Right lobe of liver (tissue), 6 donors: ENCODE data around the gene WNT8A. TPM values are rescaled to one million over a fixed set of nuclear protein-coding genes. Genes with fewer than 3 reads are reported as not detected.

Experiments used
- ATAC-seq, 4 donors: fragments of 200-7000 bp; cut with Tn5 transposase; one replicate each; pipeline ENCODE4 v1.9.1; 2020; ENCODE audit warnings: mild to moderate bottlenecking in 4 of 4, moderate library complexity in 4 of 4
- DNase-seq, 3 donors: peaks; one replicate each; pipeline ENCODE4 v3.0.0-alpha.2; 2020
- H3K27ac ChIP-seq, 3 donors: fragments of 200-600 bp; one replicate each; pipeline ENCODE4 v1.8.0; 2022
- H3K27me3 ChIP-seq, 2 donors: fragments of 200-600 bp; one replicate each; pipeline ENCODE4 v1.8.0; 2022
- H3K36me3 ChIP-seq, 4 donors: fragments of 200-600 bp; sonication (generic) in 1 of 4; one replicate each; pipeline versions ENCODE4 v1.5.1 to v1.8.0; 2017 to 2022; ENCODE audit warnings: control low read depth in 1 of 4
- H3K4me1 ChIP-seq, 4 donors: fragments of 200-600 bp; sonication (generic) in 1 of 4; one replicate each; pipeline versions ENCODE4 v1.5.1 to v1.8.0; 2017 to 2022; ENCODE audit warnings: control low read depth in 1 of 4
- H3K4me3 ChIP-seq, 3 donors: fragments of 200-600 bp; one replicate each; pipeline ENCODE4 v1.8.0; 2022
- H3K9me3 ChIP-seq, 4 donors: fragments of 200-600 bp; sonication (generic) in 1 of 4; one replicate each; pipeline versions ENCODE4 v1.5.1 to v1.8.0; 2017 to 2022; ENCODE audit warnings: control low read depth in 1 of 4
- POLR2A ChIP-seq: fragments of 450-650 bp; IDR thresholded peaks from one replicate; pipeline ENCODE4 v1.6.1; 2017; ENCODE audit warnings: antibody characterized with exemption, mild to moderate bottlenecking
- WGBS: methylation state at CpG from one replicate; pipeline ENCODE4 v1.1.6; 2018; ENCODE audit warnings: low coverage, low lambda C conversion rate; ENCODE audit not compliant: insufficient coverage; ENCODE audit errors: missing lambda C conversion rate; 5-methylcytosine and 5-hydroxymethylcytosine counted together
- intact Hi-C, 2 donors: fragments of 100-400 bp; cut with DNase I; formaldehyde crosslinking; loops; one replicate each; pipeline versions ENCODE4 v1.11.2 to v1.14.1; 2022
- small RNA-seq, 2 experiments: library from RNA; depleted of rRNA; stranded (forward); fragments of <200 nt; gene quantifications; one replicate each; pipeline ENCODE3, GENCODE V24; 2016
- total RNA-seq, 6 experiments: library from RNA; depleted of rRNA in 2 of 6; stranded (reverse); fragments of >200 nt in 2 of 6; fragmentation: NEBNext Ultra II Directional in 3 of 6; extraction: Animal tissue kit (Norgen Biotek cat#: 25700) in 3 of 6; gene quantifications; one replicate each; pipeline versions ENCODE4 v1.1.0 to v1.2.4, GENCODE V29; 2016 to 2023
- TF ChIP-seq, protein P1 (sequence below), 4 donors: fragments of 200-600 bp in 3 of 4; fragments of 450-650 bp in 1 of 4; IDR thresholded peaks; one replicate each; pipeline versions ENCODE4 v1.5.1 to v1.8.0; 2016 to 2022; ENCODE audit warnings: antibody characterized with exemption in 4 of 4, mild to moderate bottlenecking in 2 of 4
- donor health status: DM: no; HTN: yes; CAD: no.
- donor health status: DM: no; HTN: no; CAD: no.
- donor health status: DM: no; HTN: no; CAD: no.
- donor health status: DM: no; HTN: yes; CAD: no.
- donor health status: DM: no; HTN: yes; CAD: no.

Gene WNT8A
- total RNA-seq, 6 experiments from 2014 or later = not detected

DNA sequence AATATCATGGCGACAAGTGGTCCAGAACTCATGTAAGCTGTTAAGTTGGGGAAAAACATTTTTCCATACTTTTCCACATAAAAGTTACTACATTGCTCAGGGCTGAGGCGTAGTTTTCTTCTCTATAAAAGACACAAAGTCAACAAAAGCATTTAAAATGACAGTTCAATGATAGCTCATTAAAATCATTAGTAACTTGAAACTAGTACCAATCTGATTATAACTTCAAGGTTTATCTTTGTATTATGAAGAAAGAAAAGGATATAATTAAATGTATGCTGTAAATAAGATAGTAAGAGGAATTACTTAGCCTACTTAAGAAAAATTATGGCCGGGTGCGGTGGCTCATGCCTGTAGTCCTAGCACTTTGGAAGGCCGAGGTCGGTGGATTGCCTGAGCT, 45.5 kb downstream of the WNT8A start:
- WGBS = 76% methylated on average over 6 of the region's 6 CpGs
- H3K27me3 ChIP-seq = no peaks in the 10 kb centered on the region
- ATAC-seq = no peak
- no peak overlapping the region for H3K4me3 ChIP-seq
- no peak for TF ChIP-seq POLR2A
- TF ChIP-seq, protein P1, sequence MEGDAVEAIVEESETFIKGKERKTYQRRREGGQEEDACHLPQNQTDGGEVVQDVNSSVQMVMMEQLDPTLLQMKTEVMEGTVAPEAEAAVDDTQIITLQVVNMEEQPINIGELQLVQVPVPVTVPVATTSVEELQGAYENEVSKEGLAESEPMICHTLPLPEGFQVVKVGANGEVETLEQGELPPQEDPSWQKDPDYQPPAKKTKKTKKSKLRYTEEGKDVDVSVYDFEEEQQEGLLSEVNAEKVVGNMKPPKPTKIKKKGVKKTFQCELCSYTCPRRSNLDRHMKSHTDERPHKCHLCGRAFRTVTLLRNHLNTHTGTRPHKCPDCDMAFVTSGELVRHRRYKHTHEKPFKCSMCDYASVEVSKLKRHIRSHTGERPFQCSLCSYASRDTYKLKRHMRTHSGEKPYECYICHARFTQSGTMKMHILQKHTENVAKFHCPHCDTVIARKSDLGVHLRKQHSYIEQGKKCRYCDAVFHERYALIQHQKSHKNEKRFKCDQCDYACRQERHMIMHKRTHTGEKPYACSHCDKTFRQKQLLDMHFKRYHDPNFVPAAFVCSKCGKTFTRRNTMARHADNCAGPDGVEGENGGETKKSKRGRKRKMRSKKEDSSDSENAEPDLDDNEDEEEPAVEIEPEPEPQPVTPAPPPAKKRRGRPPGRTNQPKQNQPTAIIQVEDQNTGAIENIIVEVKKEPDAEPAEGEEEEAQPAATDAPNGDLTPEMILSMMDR (IDR thresholded peaks at IDR 0.05) = no peak
- no peak for DNase-seq
- intact Hi-C loops = no loop called here
- H3K27ac ChIP-seq = no peak overlapping the region
- no peaks in the 10 kb centered on the region for H3K9me3 ChIP-seq
- H3K4me1 ChIP-seq = no peaks in the 10 kb centered on the region
- H3K36me3 ChIP-seq = no peaks in the 10 kb centered on the region

DNA sequence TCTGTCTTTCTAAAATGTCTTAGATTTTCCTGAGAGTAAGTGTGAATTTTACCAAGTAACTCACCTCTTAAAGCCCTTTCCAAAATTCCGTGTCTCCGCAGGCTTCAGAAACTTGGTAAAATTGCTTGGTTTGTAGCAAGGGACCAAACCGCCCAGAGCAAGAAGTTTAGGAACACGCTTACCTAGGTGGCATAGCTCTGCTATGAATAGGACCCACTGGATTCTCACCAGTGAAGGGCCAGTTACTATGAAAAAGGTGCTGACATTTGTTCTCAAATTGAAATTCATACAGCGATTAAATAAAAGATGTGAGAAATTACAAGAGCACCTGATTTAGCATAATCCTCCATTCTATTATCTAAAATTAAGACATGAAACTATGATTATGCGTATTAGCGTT, 48.7 kb downstream of the WNT8A start:
- ATAC-seq (no peak), DNase-seq (no peak)
- Histone ChIP-seq H3K36me3 (no peaks in the 10 kb centered on the region), H3K9me3 (no peaks in the 10 kb centered on the region), H3K27me3 (no peaks in the 10 kb centered on the region), H3K4me1 (no peaks in the 10 kb centered on the region), H3K4me3 (no peak overlapping the region), H3K27ac (no peak overlapping the region)
- WGBS = 85% methylated on average over 7 of the region's 7 CpGs
- TF ChIP-seq, protein P1 (IDR thresholded peaks at IDR 0.05) = no peak
- no peak for TF ChIP-seq POLR2A
- intact Hi-C loops = loop anchor here in 1 of 2 donors (5.0 kb wide), 1 partner anchor 55 kb away; no protein-coding TSS in a partner anchor

DNA sequence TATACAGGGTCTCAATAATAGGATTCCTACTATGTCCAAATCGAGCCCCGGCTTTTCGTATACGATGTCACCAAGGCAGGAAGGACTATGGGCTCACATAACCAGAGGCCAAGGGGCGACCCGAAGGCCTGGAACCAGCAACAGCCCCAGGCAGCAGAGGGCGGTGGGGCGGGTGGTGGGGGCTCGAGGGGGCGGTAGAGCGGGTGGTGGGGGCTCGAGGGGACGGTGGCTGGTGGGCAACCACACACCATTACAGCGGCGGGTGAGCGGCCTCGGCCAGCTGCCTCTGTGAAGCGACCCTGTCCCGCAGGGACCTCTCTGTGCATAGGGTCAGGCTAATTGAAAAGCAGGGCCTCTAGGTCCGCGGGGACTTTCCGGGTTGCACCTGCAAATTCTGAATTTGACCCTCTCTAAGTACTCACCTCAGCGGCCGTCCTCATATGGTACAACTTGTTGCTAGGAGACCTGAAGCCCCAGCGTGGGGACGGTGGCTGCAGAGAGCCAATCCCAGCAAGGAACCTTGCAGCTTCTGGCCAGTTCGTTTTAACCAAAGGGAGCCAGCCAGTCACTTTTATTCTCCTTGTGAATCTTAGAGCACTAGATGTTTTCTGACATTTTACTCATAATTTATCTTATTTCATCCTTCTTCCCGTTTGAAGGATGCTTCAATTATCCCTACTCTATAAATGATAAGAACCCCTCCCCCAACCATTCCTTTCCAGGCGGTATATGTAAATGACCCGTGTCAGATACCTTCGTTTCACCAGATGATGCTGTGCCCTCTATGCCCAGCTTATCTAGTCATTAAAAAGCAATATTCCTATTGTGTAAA, 55.3 kb downstream of the WNT8A start, which contains the start of gene NME5:
NME5 (minus strand) TSS at position 480 of the 832 bp plus-strand sequence. CDS start 648 bp downstream, outside the sequence.
- TF ChIP-seq, protein P1 (IDR thresholded peaks at IDR 0.05) = no peak
- no peak for TF ChIP-seq POLR2A
- intact Hi-C loops = no loop called here
- DNase-seq = peak; percentile 23 to 71 (median 67)
- Histone ChIP-seq H3K4me3 (peak within 1 kb of the TSS in 1 of 3 donors; percentile 61), H3K36me3 (no peaks in the 10 kb centered on the region), H3K27me3 (no peaks in the 10 kb centered on the region), H3K27ac (no peak within 1 kb of the TSS), H3K4me1 (no peaks in the 10 kb centered on the region), H3K9me3 (no peaks in the 10 kb centered on the region)
- ATAC-seq = peak; percentile 45 to 85 (median 65)
- WGBS = 8% methylated on average over 12 of the region's 31 CpGs

DNA sequence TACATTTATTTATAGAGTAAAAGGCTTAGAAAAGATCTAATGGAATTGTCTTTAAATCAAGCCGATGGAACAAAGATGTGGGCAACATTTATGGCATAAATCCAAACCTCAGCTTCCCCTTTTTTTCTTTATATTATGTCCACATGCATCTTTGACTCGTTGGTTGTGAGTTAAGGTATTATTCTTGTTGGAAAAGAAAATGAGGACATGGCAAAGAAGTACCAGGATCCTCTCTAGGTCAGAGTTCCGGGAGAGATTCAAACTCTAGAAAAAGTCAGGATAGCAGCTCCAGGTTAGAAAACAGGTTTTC, 55.9 kb downstream of the WNT8A start:
- H3K4me1 ChIP-seq = no peaks in the 10 kb centered on the region
- H3K27ac ChIP-seq = no peak overlapping the region
- DNase-seq (no peak), ATAC-seq (no peak)
- no peaks in the 10 kb centered on the region for H3K27me3 ChIP-seq
- WGBS = 51% methylated on average over 3 of the region's 3 CpGs
- no peak overlapping the region for H3K4me3 ChIP-seq
- H3K9me3 ChIP-seq = no peaks in the 10 kb centered on the region
- no peaks in the 10 kb centered on the region for H3K36me3 ChIP-seq
- intact Hi-C loops = no loop called here
- no peak for TF ChIP-seq POLR2A

DNA sequence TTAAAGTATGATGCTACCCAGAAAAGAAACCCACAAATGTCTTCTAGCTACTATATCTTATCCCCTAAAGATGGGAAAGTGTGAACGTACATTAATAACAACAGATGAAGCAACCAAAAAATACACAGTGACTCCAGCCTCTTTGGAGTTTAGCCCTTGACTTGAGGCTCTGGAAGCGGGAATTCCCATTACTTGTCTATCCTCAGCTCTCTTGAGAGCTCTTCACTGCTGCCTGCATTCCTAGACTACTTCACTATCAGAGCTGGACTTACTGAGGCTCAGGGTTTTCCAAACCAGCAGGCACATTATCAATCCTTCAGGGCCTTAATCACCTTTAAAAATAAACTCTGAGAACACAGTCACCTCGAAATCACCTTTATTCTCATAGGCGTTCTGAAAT, 56.4 kb downstream of the WNT8A start:
- Histone ChIP-seq H3K27ac (no peak overlapping the region), H3K27me3 (no peaks in the 10 kb centered on the region), H3K36me3 (no peaks in the 10 kb centered on the region), H3K9me3 (no peaks in the 10 kb centered on the region), H3K4me3 (no peak overlapping the region), H3K4me1 (no peaks in the 10 kb centered on the region)
- DNase-seq (no peak), ATAC-seq (no peak)
- TF ChIP-seq, protein P1 (IDR thresholded peaks at IDR 0.05) = no peak
- TF ChIP-seq POLR2A = no peak
- WGBS = 56% methylated on average over 4 of the region's 4 CpGs
- intact Hi-C loops = no loop called here

Small RNAs within 50 kb of the gene (small RNA-seq; reads per million reads assigned to genes)
- 0 reads per million in 2 experiments for gene RNU6-1148P
- 0.19 to 0.52 reads per million in 2 experiments for gene RNU6-460P
- gene RNU6-888P = 0 reads per million in 2 experiments

Other genes with a start within 250 kb of the WNT8A start
- under 1 TPM in 5 of 6 experiments, not detected in 1; 0.31 to 0.88 (median 0.53) TPM for gene MYOT, start 216.2 kb upstream of the WNT8A start, total RNA-seq
- not detected for gene PKD2L2, start 194.6 kb upstream of the WNT8A start, total RNA-seq
- 10 to 100 TPM in 1 of 6 experiments, 1 to 10 TPM in 5; 6.0 to 12.4 (median 6.5) TPM for gene FAM13B, start 51.0 kb upstream of the WNT8A start, total RNA-seq
- gene NME5, start 55.4 kb downstream of the WNT8A start, total RNA-seq = under 1 TPM in 3 of 6 experiments, not detected in 3; 0.22 to 0.32 (median 0.29) TPM
- gene BRD8, start 94.6 kb downstream of the WNT8A start, total RNA-seq = 10 to 100 TPM in 5 of 6 experiments, 1 to 10 TPM in 1; 9.0 to 33.7 (median 17.0) TPM
- 1 to 10 TPM in 3 of 6 experiments, under 1 TPM in 3; 0.55 to 3.3 (median 1.1) TPM for gene KIF20A, start 95.1 kb downstream of the WNT8A start, total RNA-seq
- 10 to 100 TPM; 11.9 to 16.2 (median 15.2) TPM for gene CDC23, start 129.3 kb downstream of the WNT8A start, total RNA-seq
- gene GFRA3, start 190.6 kb downstream of the WNT8A start, total RNA-seq = under 1 TPM in 1 of 6 experiments, not detected in 5; 0.17 TPM
- under 1 TPM in 3 of 6 experiments, not detected in 3; 0.18 to 0.43 (median 0.24) TPM for gene CDC25C, start 247.8 kb downstream of the WNT8A start, total RNA-seq